CD4-positive, alpha-beta memory T cell (primary cell): Measurements from ENCODE around the gene UPK3A. TPM values are rescaled to one million over a fixed set of nuclear protein-coding genes. Genes with fewer than 3 reads are reported as not detected.

Source experiments
- CTCF ChIA-PET: fragments of 350-600 bp; sonication (Branson Sonifier 250); formaldehyde crosslinking; loops from one replicate; lab custom pipeline; 2021; ENCODE audit warnings: inconsistent platforms; ENCODE audit not compliant: partially characterized antibody; lab: Charles Lee
- POLR2A ChIA-PET: fragments of 350-600 bp; sonication (Branson Sonifier 250); formaldehyde crosslinking; loops from one replicate; lab custom pipeline; 2021; ENCODE audit not compliant: partially characterized antibody; lab: Charles Lee
- DNase-seq, 5 donors: peaks; one replicate each; pipeline versions ENCODE4 v3.0.0 to v3.0.0-alpha.2; 2020 to 2022; ENCODE audit warnings: mixed read lengths in 1 of 5
- H3K27ac ChIP-seq: one replicate; pipeline ENCODE4 v1.7.0; 2013; ENCODE audit warnings: low read depth, low read length
- H3K27me3 ChIP-seq: 2 replicates; pipeline ENCODE4 v1.7.0; 2013; ENCODE audit warnings: mild to moderate bottlenecking, low read length, moderate library complexity; ENCODE audit not compliant: insufficient read depth
- H3K36me3 ChIP-seq: 2 replicates; pipeline ENCODE4 v1.7.0; 2013; ENCODE audit warnings: mild to moderate bottlenecking, low read length, moderate library complexity; ENCODE audit not compliant: insufficient read depth
- H3K4me1 ChIP-seq: 2 replicates; pipeline ENCODE4 v1.7.0; 2013; ENCODE audit warnings: mild to moderate bottlenecking, low read length, moderate library complexity; ENCODE audit not compliant: insufficient read depth
- H3K4me3 ChIP-seq, 2 donors: one replicate each; pipeline ENCODE4 v1.7.0; 2013; ENCODE audit warnings: low read length in 2 of 2, mild to moderate bottlenecking in 1 of 2
- H3K9me3 ChIP-seq, 2 donors: one replicate each; pipeline ENCODE4 v1.7.0; 2013; ENCODE audit warnings: low read length in 2 of 2, control low read depth in 1 of 2; ENCODE audit not compliant: control insufficient read depth in 1 of 2
- H3K27ac Mint-ChIP-seq, 7 donors: one replicate each; pipeline ENCODE4 v1.8.0; 2020 to 2021; ENCODE audit warnings: mixed read lengths in 7 of 7, mild to moderate bottlenecking in 6 of 7, inconsistent platforms in 3 of 7, moderate library complexity in 3 of 7
- H3K27me3 Mint-ChIP-seq, 2 donors: one replicate each; pipeline ENCODE4 v1.8.0; 2020 to 2021; ENCODE audit warnings: mixed read lengths in 2 of 2
- H3K36me3 Mint-ChIP-seq, 2 donors: one replicate each; pipeline ENCODE4 v1.8.0; 2020 to 2021; ENCODE audit warnings: mixed read lengths in 2 of 2, inconsistent platforms in 1 of 2, mild to moderate bottlenecking in 1 of 2
- H3K4me1 Mint-ChIP-seq, 4 donors: one replicate each; pipeline ENCODE4 v1.8.0; 2020 to 2021; ENCODE audit warnings: mixed read lengths in 4 of 4, mild to moderate bottlenecking in 1 of 4
- H3K4me3 Mint-ChIP-seq, 8 donors: one replicate each; pipeline ENCODE4 v1.8.0; 2020 to 2021; ENCODE audit warnings: mixed read lengths in 8 of 8, mild to moderate bottlenecking in 7 of 8, moderate library complexity in 6 of 8, inconsistent platforms in 3 of 8
- H3K9me3 Mint-ChIP-seq, 8 donors: one replicate each; pipeline ENCODE4 v1.8.0; 2020 to 2021; ENCODE audit warnings: mixed read lengths in 8 of 8, mild to moderate bottlenecking in 5 of 8, inconsistent platforms in 3 of 8, moderate library complexity in 1 of 8
- intact Hi-C: fragments of 100-400 bp; cut with micrococcal nuclease; formaldehyde crosslinking; loops from one replicate; pipeline ENCODE4 v1.15.1; 2023
- polyA plus RNA-seq, 2 donors: library from polyadenylated mRNA; unstranded; fragments of 300-500 nt; fragmentation: Illumina TruSeq; gene quantifications; one replicate each; pipeline ENCODE4 v1.2.3, GENCODE V29; 2021
- total RNA-seq, 2 experiments: library from RNA; stranded (reverse); gene quantifications; one replicate each; pipeline ENCODE4 v1.2.3, GENCODE V29; 2021

UPK3A gene
- not detected for total RNA-seq
- not detected for polyA plus RNA-seq

- H3K9me3 ChIP-seq: no peaks in the 10 kb centered on the region
- H3K36me3 ChIP-seq: no peaks in the 10 kb centered on the region
- H3K27ac ChIP-seq: no peak within 1 kb of the TSS
- CTCF ChIA-PET: no interaction called here
- POLR2A ChIA-PET: no interaction called here
- peaks cover 3% of the 10 kb centered on the region for H3K27me3 ChIP-seq
- Mint-ChIP-seq H3K4me3 (peak within 1 kb of the TSS in 6 of 8 donors; percentile 6 to 67 (median 36)), H3K9me3 (no peaks in the 10 kb centered on the region), H3K27me3 (peaks cover 2 to 9% of the 10 kb centered on the region in 2 donors), H3K4me1 (peaks cover 0 to 10% (median 3%) of the 10 kb centered on the region in 4 donors), H3K36me3 (no peaks in the 10 kb centered on the region), H3K27ac (no peak within 1 kb of the TSS)
- H3K4me3 ChIP-seq: no peak within 1 kb of the TSS
- peak; percentile 38 to 51 (median 47) for DNase-seq
- peaks cover 10% of the 10 kb centered on the region for H3K4me1 ChIP-seq
- intact Hi-C loops: loop anchor here (5.0 kb wide), 1 partner anchor 33 kb away; no protein-coding TSS in a partner anchor
These were observed at the start of gene UPK3A for GRCh38 chr22:45284705-45285262. Gene UPK3A, plus strand, starts transcription at chr22:45284949. Its CDS starts 65 bp downstream, at chr22:45285014.

GRCh38 chr22:45235101-45235777, 49.5 kb upstream of the UPK3A start:
- H3K36me3 ChIP-seq: no peaks in the 10 kb centered on the region
- no peak overlapping the region for H3K4me3 Mint-ChIP-seq
- H3K9me3 ChIP-seq: no peaks in the 10 kb centered on the region
- no peaks in the 10 kb centered on the region for H3K9me3 Mint-ChIP-seq
- peaks cover 0 to 20% of the 10 kb centered on the region in 2 donors for H3K36me3 Mint-ChIP-seq
- H3K4me1 Mint-ChIP-seq: peaks cover 5 to 31% (median 20%) of the 10 kb centered on the region in 4 donors
- peaks cover 14% of the 10 kb centered on the region for H3K4me1 ChIP-seq
- CTCF ChIA-PET: no interaction called here
- H3K27ac ChIP-seq: no peak overlapping the region
- no peak overlapping the region for H3K4me3 ChIP-seq
- peak overlapping the region in 1 of 7 donors; percentile 13 for H3K27ac Mint-ChIP-seq
- no peaks in the 10 kb centered on the region for H3K27me3 Mint-ChIP-seq
- intact Hi-C loops: no loop called here
- DNase-seq: peak in 1 of 5 donors; percentile 6
- no peaks in the 10 kb centered on the region for H3K27me3 ChIP-seq
- POLR2A ChIA-PET: no interaction called here

GRCh38 chr22:45235851-45236342, 48.9 kb upstream of the UPK3A start:
- Mint-ChIP-seq H3K9me3 (no peaks in the 10 kb centered on the region), H3K36me3 (peaks cover 0 to 20% of the 10 kb centered on the region in 2 donors), H3K4me3 (peak overlapping the region in 1 of 8 donors; percentile 52), H3K4me1 (peaks cover 5 to 32% (median 20%) of the 10 kb centered on the region in 4 donors), H3K27ac (no peak overlapping the region), H3K27me3 (no peaks in the 10 kb centered on the region)
- intact Hi-C loops: no loop called here
- Histone ChIP-seq H3K4me1 (peaks cover 14% of the 10 kb centered on the region), H3K36me3 (no peaks in the 10 kb centered on the region), H3K27ac (no peak overlapping the region), H3K4me3 (no peak overlapping the region), H3K9me3 (no peaks in the 10 kb centered on the region), H3K27me3 (no peaks in the 10 kb centered on the region)
- DNase-seq: no peak
- CTCF ChIA-PET: no interaction called here
- POLR2A ChIA-PET: no interaction called here

GRCh38 chr22:45237065-45237990, 47.4 kb upstream of the UPK3A start:
- no peak overlapping the region for H3K4me3 Mint-ChIP-seq
- intact Hi-C loops: no loop called here
- Histone ChIP-seq H3K4me3 (no peak overlapping the region), H3K9me3 (no peaks in the 10 kb centered on the region), H3K27me3 (no peaks in the 10 kb centered on the region), H3K4me1 (peaks cover 21% of the 10 kb centered on the region), H3K27ac (no peak overlapping the region), H3K36me3 (no peaks in the 10 kb centered on the region)
- H3K36me3 Mint-ChIP-seq: peaks cover 0 to 20% of the 10 kb centered on the region in 2 donors
- no peak for DNase-seq
- CTCF ChIA-PET: no interaction called here
- H3K4me1 Mint-ChIP-seq: peaks cover 8 to 42% (median 22%) of the 10 kb centered on the region in 4 donors
- H3K9me3 Mint-ChIP-seq: peaks cover 0 to 1% (median 0%) of the 10 kb centered on the region in 8 donors
- no peaks in the 10 kb centered on the region for H3K27me3 Mint-ChIP-seq
- H3K27ac Mint-ChIP-seq: peak overlapping the region in 2 of 7 donors; percentile 8 to 95
- POLR2A ChIA-PET: no interaction called here

GRCh38 chr22:45238076-45238956, 46.4 kb upstream of the UPK3A start:
- Histone ChIP-seq H3K9me3 (no peaks in the 10 kb centered on the region), H3K36me3 (no peaks in the 10 kb centered on the region), H3K27me3 (no peaks in the 10 kb centered on the region), H3K27ac (no peak overlapping the region), H3K4me3 (no peak overlapping the region), H3K4me1 (peaks cover 21% of the 10 kb centered on the region)
- Mint-ChIP-seq H3K9me3 (peaks cover 0 to 1% (median 0%) of the 10 kb centered on the region in 8 donors), H3K27me3 (no peaks in the 10 kb centered on the region), H3K36me3 (peaks cover 0 to 20% of the 10 kb centered on the region in 2 donors), H3K27ac (peak overlapping the region in 5 of 7 donors; percentile 14 to 95 (median 57)), H3K4me1 (peaks cover 8 to 49% (median 22%) of the 10 kb centered on the region in 4 donors), H3K4me3 (peak overlapping the region; percentile 11 to 92 (median 46))
- intact Hi-C loops: no loop called here
- POLR2A ChIA-PET: no interaction called here
- CTCF ChIA-PET: no interaction called here
- DNase-seq: no peak

GRCh38 chr22:45238957-45239680, 45.6 kb upstream of the UPK3A start:
- intact Hi-C loops: no loop called here
- Histone ChIP-seq H3K27me3 (no peaks in the 10 kb centered on the region), H3K36me3 (no peaks in the 10 kb centered on the region), H3K4me1 (peaks cover 21% of the 10 kb centered on the region), H3K9me3 (no peaks in the 10 kb centered on the region), H3K27ac (no peak overlapping the region), H3K4me3 (no peak overlapping the region)
- H3K27me3 Mint-ChIP-seq: no peaks in the 10 kb centered on the region
- ChIA-PET CTCF (no interaction called here), POLR2A (no interaction called here)
- H3K36me3 Mint-ChIP-seq: peaks cover 0 to 20% of the 10 kb centered on the region in 2 donors
- peaks cover 8 to 49% (median 22%) of the 10 kb centered on the region in 4 donors for H3K4me1 Mint-ChIP-seq
- H3K27ac Mint-ChIP-seq: peak overlapping the region in 3 of 7 donors; percentile 22 to 95 (median 42)
- peak overlapping the region; percentile 90 to 96 (median 92) for H3K4me3 Mint-ChIP-seq
- DNase-seq: no peak
- H3K9me3 Mint-ChIP-seq: peaks cover 0 to 1% (median 0%) of the 10 kb centered on the region in 8 donors
